ENCODE measurements around the gene SEMA3E. TPM values are rescaled to one million over a fixed set of nuclear protein-coding genes. Genes with fewer than 3 reads are reported as not detected.
A peak's percentile ranks its signal among the peaks of the same experiment; 100 is the strongest.

The SEMA3E gene
- total RNA-seq, result 0.32 and 0.43 TPM in 2 replicates

- DNase-seq (ENCODE audit: low read depth), result peak; percentile 18
- H3K4me3 ChIP-seq (ENCODE audit: low read depth, low read length), result peak within 1 kb of the TSS; percentile 21
- TF ChIP-seq CTCF (IDR thresholded peaks at IDR 0.05; ENCODE audit: insufficient read depth, low read depth, low read length), result no peak
These were observed at the start of gene SEMA3E for GRCh38 chr7:83648464-83649241. Gene SEMA3E (minus strand): TSS chr7:83649139.

- TF ChIP-seq CTCF (IDR thresholded peaks at IDR 0.05; ENCODE audit: insufficient read depth, low read depth, low read length), result no peak
- DNase-seq (ENCODE audit: low read depth), result no peak
- H3K4me3 ChIP-seq (ENCODE audit: low read depth, low read length), result no peak overlapping the region
These were observed 49.0 kb upstream of the SEMA3E start for GRCh38 chr7:83697804-83698530.

- no peak for TF ChIP-seq CTCF (IDR thresholded peaks at IDR 0.05; ENCODE audit: insufficient read depth, low read depth, low read length)
- no peak for DNase-seq (ENCODE audit: low read depth)
- H3K4me3 ChIP-seq (ENCODE audit: low read depth, low read length), result no peak overlapping the region
These were observed 47.2 kb upstream of the SEMA3E start for GRCh38 chr7:83696101-83696500.

GRCh38 chr7:83695128-83695960, 46.4 kb upstream of the SEMA3E start:
- no peak overlapping the region for H3K4me3 ChIP-seq (ENCODE audit: low read depth, low read length)
- no peak for TF ChIP-seq CTCF (IDR thresholded peaks at IDR 0.05; ENCODE audit: insufficient read depth, low read depth, low read length)
- no peak for DNase-seq (ENCODE audit: low read depth)

- H3K4me3 ChIP-seq (ENCODE audit: low read depth, low read length), result no peak overlapping the region
- no peak for TF ChIP-seq CTCF (IDR thresholded peaks at IDR 0.05; ENCODE audit: insufficient read depth, low read depth, low read length)
- no peak for DNase-seq (ENCODE audit: low read depth)
These were observed 44.3 kb upstream of the SEMA3E start for GRCh38 chr7:83693256-83693655.

GRCh38 chr7:83691095-83691494, 42.2 kb upstream of the SEMA3E start:
- no peak for TF ChIP-seq CTCF (IDR thresholded peaks at IDR 0.05; ENCODE audit: insufficient read depth, low read depth, low read length)
- no peak for DNase-seq (ENCODE audit: low read depth)
- H3K4me3 ChIP-seq (ENCODE audit: low read depth, low read length), result no peak overlapping the region
